GM18867 (cell line): ENCODE results near the gene RADX.

Experiments
- ATAC-seq: cut with Tn5 transposase; IDR thresholded peaks from one replicate; pipeline ENCODE4 v1.9.1; 2021; ENCODE audit warnings: mild to moderate bottlenecking, moderate library complexity; ENCODE audit not compliant: unreplicated experiment

The RADX gene

DNA sequence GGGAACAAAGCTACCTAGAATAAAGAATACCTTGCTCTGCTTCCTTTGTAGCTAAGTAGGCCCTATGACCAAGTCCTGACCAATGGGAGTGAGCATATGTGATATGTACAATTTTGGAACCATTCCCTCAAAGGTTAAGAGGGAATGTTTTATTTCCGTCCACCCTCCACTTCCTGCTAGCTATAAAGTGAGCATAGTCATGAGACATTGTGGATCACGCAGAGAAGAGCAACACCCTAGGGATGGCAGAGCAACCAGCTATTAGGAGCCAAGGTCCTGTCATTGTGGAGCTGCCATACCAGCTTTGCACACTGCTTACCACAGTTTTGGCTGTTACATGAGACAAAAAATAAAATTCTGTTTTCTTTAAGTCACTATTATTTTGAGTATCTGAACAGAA is 68.9 kb downstream of the RADX start:
- no peak for ATAC-seq

DNA sequence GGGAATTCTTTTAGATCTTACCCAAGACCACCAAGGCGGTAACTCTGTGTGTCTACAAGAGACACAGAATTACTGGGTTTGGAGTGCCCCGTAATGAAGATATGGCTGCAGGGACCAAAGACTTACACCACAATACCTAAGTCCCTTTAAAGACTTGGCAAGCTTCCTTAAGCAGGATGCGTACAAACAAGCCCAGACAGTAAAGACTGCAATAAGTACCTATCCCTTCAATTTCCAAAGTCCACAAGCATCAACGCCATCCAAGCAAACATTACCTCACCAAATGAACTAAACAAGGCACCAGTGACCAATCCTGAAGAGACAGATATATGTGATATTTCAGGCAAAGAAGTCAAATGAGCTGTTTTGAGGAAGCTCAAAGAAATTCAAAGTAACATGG is 72.4 kb downstream of the RADX start:
- no peak for ATAC-seq

DNA sequence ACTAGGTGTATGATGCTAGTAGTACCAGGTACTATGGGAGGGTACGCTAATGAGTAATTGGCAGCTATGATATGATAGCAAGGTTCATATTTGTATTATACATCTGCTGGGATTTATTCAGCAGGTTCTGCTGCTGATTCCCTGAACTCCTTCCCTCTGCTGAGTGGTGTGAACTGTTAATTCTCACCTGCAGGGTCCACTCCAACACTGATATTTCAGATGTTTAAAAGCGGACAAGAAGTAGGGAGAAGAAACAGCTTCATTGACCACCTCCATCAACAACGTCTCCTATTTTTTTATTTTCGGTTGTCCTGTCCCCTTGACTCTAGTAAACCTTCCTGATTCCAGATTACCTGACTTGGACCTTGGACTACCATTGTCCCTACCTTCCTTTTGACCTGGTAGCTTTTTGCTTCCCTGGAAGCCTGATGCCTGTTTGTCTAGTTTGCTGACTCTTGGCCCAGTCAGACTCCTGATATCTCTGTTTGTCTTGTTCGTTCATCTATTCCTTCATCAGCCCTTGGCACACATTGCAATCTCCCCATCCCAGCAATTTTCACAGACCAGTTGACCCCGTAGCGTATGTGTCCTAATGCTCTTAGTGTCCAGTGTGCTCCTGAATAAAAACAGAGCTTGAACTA is 80.8 kb downstream of the RADX start:
- ATAC-seq = no peak

DNA sequence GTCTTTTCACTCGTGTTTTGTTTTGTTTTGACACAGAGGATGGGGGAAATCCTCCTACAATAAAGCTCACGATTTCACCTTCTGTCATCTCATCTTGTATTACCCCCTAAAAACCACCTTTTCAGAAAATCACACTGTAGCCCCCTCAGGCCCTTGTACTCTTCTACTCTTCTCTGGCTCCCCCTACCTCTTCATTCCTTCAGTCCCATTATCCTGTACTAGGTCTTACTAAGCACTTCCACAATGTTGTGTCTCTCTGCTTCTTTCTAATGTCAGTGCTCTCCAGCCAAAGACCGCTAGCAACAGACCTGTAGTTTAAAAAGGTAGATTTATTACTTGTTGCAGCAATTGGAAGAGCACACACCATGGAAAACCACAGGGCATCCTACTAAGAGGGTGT is 84.7 kb downstream of the RADX start:
- ATAC-seq = no peak

DNA sequence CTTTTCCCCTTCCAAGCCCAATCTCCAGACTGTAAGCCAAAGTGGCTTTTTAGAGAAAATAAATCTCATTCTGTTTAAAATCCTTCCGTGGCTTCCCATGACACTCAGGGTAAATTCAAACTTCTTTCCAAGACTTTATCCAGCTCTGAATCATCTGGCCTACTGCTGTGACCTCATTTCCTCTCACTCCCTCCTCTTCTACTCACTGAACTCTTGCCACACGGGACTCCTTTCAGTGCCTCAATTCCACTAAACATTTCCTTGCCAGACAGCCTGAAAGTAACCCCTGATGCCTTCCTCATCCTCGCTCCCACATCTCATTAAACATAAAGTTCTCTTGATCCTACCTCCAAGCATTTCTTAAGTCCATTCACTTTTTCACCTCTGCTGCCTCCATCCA is 86.9 kb downstream of the RADX start:
- no peak for ATAC-seq

DNA sequence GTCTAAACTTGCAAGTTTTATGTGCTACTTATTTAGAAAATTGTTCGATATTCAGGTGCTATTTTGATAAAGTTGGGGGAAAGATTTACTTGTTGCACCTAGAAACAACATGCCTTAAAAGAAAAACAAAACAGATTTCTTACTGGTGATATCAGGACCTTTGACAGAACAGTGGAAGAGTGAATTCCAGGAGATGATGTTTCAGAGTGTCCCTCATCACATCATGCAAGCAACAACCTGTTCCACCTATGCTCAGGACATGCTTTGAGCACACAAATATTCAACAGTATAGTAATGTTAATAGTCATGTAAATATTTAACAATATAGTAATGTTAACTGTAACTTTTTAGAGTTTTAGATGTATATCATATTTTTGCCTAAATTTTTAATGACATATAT is 90.9 kb downstream of the RADX start:
- no peak for ATAC-seq

DNA sequence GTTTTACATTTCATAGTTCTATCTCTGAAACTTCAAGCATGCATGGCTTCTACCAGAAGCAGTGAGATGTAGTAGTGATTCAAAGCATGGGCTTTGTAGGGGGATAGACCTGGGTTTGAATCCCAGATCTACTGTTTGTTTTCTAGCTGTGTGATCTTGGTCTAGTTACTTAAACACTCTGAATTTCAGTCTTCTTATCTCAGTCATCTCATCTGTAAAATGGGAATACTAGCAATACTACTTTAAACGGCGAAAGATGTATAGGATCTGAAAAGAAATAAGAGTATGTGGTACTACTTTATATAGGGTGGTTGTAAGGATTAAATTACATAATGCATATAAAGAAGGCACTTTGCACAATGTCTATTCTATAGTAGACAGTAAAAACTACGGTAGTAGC is 94.7 kb downstream of the RADX start:
- no peak for ATAC-seq

DNA sequence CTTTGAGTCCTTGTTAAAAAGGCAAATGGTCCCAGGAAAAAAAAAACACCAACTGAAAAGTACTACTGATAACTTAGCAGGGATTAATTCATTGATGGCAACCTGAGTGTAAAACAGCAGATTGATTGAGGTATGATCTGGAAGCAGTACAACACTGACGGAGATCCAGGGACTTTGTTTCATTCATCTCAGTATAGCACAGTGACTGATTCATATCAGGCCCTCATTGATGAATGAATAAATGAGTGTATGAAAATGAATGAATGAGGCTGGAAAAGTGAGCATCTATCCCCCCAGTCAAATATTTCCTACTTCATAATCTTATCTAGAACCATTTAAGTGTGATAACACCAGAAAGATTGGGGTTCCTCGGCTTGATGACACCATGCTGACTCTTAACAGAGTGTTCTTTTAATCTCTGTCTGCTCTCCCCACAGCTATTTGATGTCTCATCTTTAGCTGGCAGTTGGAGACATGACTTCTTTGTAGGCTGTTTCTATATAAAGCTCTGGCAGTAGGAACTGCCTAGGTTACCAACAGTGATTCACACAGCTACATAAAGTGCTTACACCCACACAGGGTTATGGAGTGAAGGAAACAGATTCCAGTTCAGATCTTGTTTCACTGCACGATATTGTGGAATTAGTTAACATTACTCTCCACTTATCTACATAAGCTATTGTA is 96.1 kb downstream of the RADX start:
- no peak for ATAC-seq

DNA sequence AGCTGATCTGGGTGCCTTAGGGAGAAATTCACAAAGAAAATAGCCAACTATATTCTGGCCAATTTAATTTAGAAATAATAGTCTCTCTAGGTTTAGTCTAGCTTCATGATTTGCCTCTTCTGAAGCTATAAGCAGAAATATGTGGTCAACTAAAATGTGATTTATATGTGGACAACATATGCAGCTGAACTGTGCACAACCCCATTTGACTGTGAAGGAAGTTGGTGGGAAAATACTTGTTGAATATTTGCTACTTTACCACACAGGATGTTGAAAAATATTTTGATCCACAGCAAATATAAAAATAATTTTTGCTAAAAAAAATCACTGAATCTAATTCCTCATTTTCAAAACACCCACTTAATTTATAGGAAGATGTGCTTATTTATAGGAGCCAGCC is 99.0 kb downstream of the RADX start:
- ATAC-seq = no peak

DNA sequence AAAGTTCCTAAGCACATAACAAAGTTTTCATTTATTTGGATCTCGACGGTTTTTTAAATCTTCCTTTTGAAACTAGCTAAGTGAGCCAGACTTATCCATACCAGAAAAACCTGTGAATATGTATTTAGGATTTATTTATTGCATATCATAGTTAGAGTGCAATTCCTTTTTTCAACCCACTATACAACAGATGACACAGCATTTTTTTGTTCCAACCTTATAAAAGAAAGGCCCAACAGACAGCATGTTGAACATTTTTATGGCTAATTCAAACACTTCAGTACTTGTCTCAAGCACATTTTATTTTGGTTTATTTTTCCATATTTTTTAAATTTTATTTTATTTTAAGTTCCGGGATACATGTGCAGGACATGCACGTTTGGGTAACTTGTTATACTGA is 99.6 kb downstream of the RADX start:
- no peak for ATAC-seq

DNA sequence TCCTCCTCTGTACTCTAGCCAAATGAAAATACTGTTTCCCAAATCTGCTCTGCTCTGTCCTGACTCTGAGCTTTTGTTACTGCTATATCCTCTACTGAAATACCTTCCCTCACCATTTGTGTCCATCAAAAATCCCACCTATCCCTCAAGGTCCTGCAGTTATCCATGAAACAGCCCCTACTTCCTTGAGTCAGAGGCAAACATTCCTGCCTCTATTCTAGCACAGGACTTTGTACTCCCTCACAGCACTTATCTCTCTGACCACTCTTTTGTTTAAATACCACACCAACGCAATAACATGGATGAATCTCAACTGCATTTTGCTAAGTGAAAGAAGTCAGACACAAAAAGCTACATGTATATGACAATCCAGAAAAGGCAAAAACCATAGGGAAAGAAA is 104.2 kb downstream of the RADX start:
- no peak for ATAC-seq

DNA sequence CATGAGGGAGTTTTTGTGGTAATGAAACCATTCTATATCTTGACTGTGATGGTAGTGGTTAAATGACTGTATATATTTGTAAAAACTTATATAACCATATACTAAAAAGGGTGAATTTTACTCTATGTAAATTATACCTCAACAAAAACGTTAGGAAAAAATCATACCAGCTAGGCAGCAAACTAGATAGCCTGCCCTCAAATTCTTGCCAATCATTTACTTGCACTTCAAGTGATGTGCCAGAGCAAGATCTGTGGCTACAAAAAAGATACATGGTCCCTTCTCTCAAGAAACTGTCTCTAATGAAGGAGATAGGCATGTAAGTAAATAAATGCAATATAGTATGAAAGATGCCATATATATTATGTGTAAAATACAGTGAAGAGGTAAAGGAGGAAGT is 104.7 kb downstream of the RADX start:
- ATAC-seq = no peak

DNA sequence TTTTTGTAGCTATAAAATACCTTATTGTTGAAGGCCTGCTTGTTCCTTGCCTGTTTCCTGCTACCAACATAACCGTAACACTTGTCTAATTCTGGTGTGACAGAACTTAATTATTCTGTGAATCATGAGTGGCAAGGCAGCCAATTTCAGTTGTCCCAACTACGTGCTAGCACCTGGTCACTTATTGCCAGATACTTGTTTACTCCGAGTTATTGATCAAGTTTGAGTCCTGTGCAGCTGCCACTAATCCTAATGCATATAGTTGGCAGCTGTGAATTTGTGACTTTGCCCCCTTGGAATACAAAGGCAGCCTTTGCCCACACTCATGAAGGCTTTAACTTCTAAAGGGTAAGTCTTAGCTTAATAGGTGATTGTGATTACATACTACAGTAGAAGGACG is 106.9 kb downstream of the RADX start:
- no peak for ATAC-seq

DNA sequence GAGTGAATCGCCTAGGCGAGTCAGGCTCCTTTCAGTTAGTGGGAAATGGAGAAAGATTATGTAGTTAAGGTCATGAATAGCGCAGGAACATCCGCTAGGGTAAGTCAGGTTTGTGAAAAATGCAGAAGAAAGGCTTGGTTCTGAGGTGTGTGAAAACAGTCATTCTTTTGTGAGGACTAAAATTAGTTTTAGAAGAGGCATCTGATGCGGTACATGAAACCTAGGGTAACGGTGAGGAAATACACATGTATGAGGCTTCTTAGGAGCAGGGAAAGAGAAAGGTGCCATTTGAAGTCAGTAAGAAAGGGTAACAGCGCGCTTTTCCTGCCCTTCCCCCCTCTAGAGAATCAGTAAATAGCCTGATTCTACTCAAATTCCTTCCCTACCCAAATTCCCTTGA is 114.2 kb downstream of the RADX start:
- no peak for ATAC-seq

DNA sequence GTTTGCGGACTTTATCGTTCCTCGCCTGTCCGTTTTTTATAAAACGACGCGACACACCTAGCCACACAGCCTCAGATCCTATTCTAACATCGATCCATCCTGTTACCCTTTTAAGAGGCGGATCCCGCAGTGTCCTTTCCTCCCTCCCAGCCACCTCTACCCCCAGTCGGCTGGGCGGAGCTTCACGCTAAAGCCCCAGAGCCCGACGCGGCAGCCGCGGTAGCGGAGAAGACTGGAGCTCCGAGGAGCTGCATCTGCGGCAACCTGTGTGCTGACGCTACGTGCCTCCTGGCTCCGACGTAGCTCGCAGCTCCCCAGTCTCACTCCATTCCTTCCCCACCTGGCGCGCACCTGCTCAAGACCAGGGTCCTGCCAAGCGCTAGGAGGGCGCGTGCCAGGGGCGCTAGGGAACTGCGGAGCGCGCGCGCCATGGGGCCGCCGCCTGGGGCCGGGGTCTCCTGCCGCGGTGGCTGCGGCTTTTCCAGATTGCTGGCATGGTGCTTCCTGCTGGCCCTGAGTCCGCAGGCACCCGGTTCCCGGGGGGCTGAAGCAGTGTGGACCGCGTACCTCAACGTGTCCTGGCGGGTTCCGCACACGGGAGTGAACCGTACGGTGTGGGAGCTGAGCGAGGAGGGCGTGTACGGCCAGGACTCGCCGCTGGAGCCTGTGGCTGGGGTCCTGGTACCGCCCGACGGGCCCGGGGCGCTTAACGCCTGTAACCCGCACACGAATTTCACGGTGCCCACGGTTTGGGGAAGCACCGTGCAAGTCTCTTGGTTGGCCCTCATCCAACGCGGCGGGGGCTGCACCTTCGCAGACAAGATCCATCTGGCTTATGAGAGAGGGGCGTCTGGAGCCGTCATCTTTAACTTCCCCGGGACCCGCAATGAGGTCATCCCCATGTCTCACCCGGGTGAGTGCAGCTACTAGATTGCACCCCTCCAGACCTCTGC is 115.0 kb downstream of the RADX start, which contains the start of gene RNF128:
RNF128 (plus strand) TSS at position 217 of the 953 bp plus-strand sequence; CDS start at position 430, 213 bp downstream.
- ATAC-seq = no peak

DNA sequence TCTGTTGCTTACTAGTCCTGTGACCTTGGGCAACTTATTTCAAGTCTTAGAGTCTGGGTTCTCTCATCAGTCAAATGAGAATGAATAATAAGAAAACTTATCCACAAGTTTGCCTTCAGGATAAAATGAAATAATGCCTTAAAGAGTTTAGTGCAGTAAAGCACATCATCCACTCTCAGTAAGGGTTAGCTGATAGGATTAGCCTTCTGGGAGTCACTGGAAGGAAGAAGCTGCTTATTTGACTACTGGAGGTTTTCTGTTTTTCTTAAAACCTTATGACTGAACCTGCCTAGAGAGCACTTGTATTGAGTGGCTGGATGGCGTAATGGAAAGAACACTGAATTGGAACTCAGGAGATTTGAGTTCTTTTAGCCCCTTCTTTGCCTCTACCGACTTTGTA is 116.6 kb downstream of the RADX start:
- ATAC-seq = no peak
